Loucy (cell line): ENCODE data around the gene HTR2B.

Experiments
- H2AFZ ChIP-seq: fragments of 200-600 bp; sonication (generic); 2 replicates; pipeline ENCODE4 v1.6.0; 2016; ENCODE audit warnings: antibody characterized with exemption, mild to moderate bottlenecking, low read length, moderate library complexity
- H3F3A ChIP-seq: fragments of 200-600 bp; 2 replicates; pipeline ENCODE4 v1.6.0; 2016; ENCODE audit warnings: antibody characterized with exemption, low read depth, mild to moderate bottlenecking
- H3K27me3 ChIP-seq: fragments of 200-600 bp; sonication (generic); 2 replicates; pipeline ENCODE4 v1.6.1; 2014; ENCODE audit warnings: low read length, mild to moderate bottlenecking; ENCODE audit not compliant: insufficient read depth, poor library complexity, severe bottlenecking
- H3K36me3 ChIP-seq: fragments of 200-600 bp; sonication (generic); 2 replicates; pipeline ENCODE4 v1.6.1; 2016; ENCODE audit warnings: low read length; ENCODE audit not compliant: insufficient read depth
- H3K4me1 ChIP-seq: fragments of 200-600 bp; sonication (generic); 2 replicates; pipeline ENCODE4 v1.5.1; 2014; ENCODE audit warnings: low read length, mild to moderate bottlenecking; ENCODE audit not compliant: insufficient read depth, poor library complexity, severe bottlenecking
- H3K4me2 ChIP-seq: fragments of 200-600 bp; sonication (generic); 2 replicates; pipeline ENCODE4 v1.6.0; 2014; ENCODE audit warnings: antibody characterized with exemption, low read length, low read depth, mild to moderate bottlenecking; ENCODE audit not compliant: poor library complexity, severe bottlenecking
- H3K4me3 ChIP-seq: fragments of 200-600 bp; sonication (generic); 2 replicates; pipeline ENCODE4 v1.5.1; 2014; ENCODE audit warnings: low read length, mild to moderate bottlenecking, mixed read lengths; ENCODE audit not compliant: poor library complexity, severe bottlenecking
- H3K79me2 ChIP-seq: fragments of 200-600 bp; sonication (generic); 2 replicates; pipeline ENCODE4 v1.6.1; 2014; ENCODE audit warnings: low read length; ENCODE audit not compliant: insufficient read depth
- H3K9ac ChIP-seq: fragments of 200-600 bp; sonication (generic); 2 replicates; pipeline ENCODE4 v1.6.0; 2014; ENCODE audit warnings: mild to moderate bottlenecking, low read depth, low read length, moderate library complexity; ENCODE audit not compliant: poor library complexity, severe bottlenecking
- H3K9me2 ChIP-seq: fragments of 200-600 bp; sonication (generic); replicated peaks from 2 replicates; pipeline ENCODE4 v1.6.1; 2016; ENCODE audit warnings: low read depth, low read length, mixed read lengths
- H3K9me3 ChIP-seq: fragments of 200-600 bp; sonication (generic); 2 replicates; pipeline ENCODE4 v1.6.1; 2014; ENCODE audit warnings: mild to moderate bottlenecking, antibody characterized with exemption, low read length, low read depth; ENCODE audit not compliant: insufficient read depth
- H4K20me1 ChIP-seq: fragments of 200-600 bp; sonication (generic); 2 replicates; pipeline ENCODE4 v1.6.0; 2014; ENCODE audit warnings: antibody characterized with exemption, low read length, mild to moderate bottlenecking; ENCODE audit not compliant: insufficient read depth, poor library complexity, severe bottlenecking
- EZH2phosphoT487 ChIP-seq: fragments of 200-600 bp; IDR thresholded peaks from 2 replicates; pipeline ENCODE4 v1.6.1; 2018; ENCODE audit warnings: antibody characterized with exemption, mild to moderate bottlenecking, moderate library complexity, borderline replicate concordance
- TF ChIP-seq, protein P1 (sequence below): fragments of 200-600 bp; sonication (generic); conservative IDR thresholded peaks from 2 replicates; pipeline ENCODE4 v1.5.1; 2014; ENCODE audit warnings: mild to moderate bottlenecking, antibody characterized with exemption, low read length

Gene HTR2B

DNA sequence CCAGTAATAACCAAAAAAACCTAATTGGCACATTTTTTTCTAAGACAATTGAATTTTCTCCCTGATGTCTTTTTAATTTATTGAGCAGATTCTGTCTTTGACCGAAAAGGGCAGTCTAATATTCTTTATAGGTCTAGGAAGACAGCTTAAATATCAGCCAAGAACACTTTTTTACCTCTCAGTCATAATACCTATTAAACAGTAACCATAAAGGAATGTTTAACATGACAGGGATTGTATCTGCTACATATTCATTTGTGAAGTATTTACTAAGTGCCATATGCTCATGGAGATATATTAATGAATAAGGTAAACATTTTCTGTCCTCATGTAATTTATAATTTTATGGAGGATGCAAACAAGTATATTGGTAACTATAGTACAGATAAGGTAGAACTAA is 3.1 kb upstream of the HTR2B start:
- H3K27me3 ChIP-seq, result no peaks in the 10 kb centered on the region
- H3K36me3 ChIP-seq, result no peaks in the 10 kb centered on the region
- peaks cover 3% of the 10 kb centered on the region for H4K20me1 ChIP-seq
- no peaks in the 10 kb centered on the region for H3K9me3 ChIP-seq
- H3K4me1 ChIP-seq, result peaks cover 15% of the 10 kb centered on the region
- H3F3A ChIP-seq, result no peaks in the 10 kb centered on the region; the same call in 1 of the 2 replicates
- no peaks in the 10 kb centered on the region for H3K79me2 ChIP-seq
- H3K4me3 ChIP-seq, result no peak overlapping the region
- TF ChIP-seq, protein P1, sequence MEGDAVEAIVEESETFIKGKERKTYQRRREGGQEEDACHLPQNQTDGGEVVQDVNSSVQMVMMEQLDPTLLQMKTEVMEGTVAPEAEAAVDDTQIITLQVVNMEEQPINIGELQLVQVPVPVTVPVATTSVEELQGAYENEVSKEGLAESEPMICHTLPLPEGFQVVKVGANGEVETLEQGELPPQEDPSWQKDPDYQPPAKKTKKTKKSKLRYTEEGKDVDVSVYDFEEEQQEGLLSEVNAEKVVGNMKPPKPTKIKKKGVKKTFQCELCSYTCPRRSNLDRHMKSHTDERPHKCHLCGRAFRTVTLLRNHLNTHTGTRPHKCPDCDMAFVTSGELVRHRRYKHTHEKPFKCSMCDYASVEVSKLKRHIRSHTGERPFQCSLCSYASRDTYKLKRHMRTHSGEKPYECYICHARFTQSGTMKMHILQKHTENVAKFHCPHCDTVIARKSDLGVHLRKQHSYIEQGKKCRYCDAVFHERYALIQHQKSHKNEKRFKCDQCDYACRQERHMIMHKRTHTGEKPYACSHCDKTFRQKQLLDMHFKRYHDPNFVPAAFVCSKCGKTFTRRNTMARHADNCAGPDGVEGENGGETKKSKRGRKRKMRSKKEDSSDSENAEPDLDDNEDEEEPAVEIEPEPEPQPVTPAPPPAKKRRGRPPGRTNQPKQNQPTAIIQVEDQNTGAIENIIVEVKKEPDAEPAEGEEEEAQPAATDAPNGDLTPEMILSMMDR, result no peak
- TF ChIP-seq EZH2phosphoT487, result no peak
- no peak overlapping the region for H2AFZ ChIP-seq
- H3K9me2 ChIP-seq, result no peaks in the 10 kb centered on the region
- no peak overlapping the region for H3K9ac ChIP-seq
- no peak overlapping the region for H3K4me2 ChIP-seq

GRCh38 chr2:231127480-231127879 is 2.6 kb upstream of the HTR2B start:
- no peaks in the 10 kb centered on the region for H3K9me2 ChIP-seq
- no peaks in the 10 kb centered on the region; the same call in 1 of the 2 replicates for H3F3A ChIP-seq
- TF ChIP-seq, protein P1, result no peak
- TF ChIP-seq EZH2phosphoT487, result no peak
- H4K20me1 ChIP-seq, result peaks cover 3% of the 10 kb centered on the region
- no peak overlapping the region for H3K4me3 ChIP-seq
- H3K4me2 ChIP-seq, result no peak overlapping the region
- no peak overlapping the region for H3K9ac ChIP-seq
- no peaks in the 10 kb centered on the region for H3K27me3 ChIP-seq
- no peaks in the 10 kb centered on the region for H3K79me2 ChIP-seq
- no peaks in the 10 kb centered on the region for H3K9me3 ChIP-seq
- H2AFZ ChIP-seq, result no peak overlapping the region
- peaks cover 15% of the 10 kb centered on the region for H3K4me1 ChIP-seq
- no peaks in the 10 kb centered on the region for H3K36me3 ChIP-seq

DNA sequence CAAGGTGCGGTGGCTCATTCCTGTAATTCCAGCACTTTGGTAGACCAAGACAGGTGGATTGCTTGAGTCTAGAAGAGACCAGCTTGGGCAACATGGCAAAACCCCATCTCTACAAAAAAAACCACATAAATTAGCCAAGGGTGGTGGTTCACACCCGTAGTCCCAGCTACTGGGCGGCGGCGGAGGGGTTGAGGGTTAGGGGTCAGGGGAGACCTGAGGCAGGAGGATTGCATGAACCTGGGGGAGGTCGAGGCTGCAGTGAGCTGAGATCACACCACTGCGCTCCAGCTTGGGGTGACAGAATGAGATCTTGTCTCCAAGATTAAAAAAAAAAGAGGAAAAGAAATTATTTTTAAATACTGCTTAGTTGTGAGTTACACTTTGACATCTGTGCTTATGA is 1.3 kb upstream of the HTR2B start:
- Histone ChIP-seq H3K4me3 (no peak overlapping the region), H3K9me3 (no peaks in the 10 kb centered on the region), H3K4me2 (no peak overlapping the region), H3K27me3 (no peaks in the 10 kb centered on the region), H2AFZ (no peak overlapping the region), H3K4me1 (peaks cover 15% of the 10 kb centered on the region), H3K9me2 (no peaks in the 10 kb centered on the region), H3K9ac (no peak overlapping the region), H3F3A (no peaks in the 10 kb centered on the region; the same call in 1 of the 2 replicates), H3K79me2 (no peaks in the 10 kb centered on the region), H3K36me3 (no peaks in the 10 kb centered on the region), H4K20me1 (peaks cover 3% of the 10 kb centered on the region)
- no peak for TF ChIP-seq EZH2phosphoT487
- TF ChIP-seq, protein P1, result no peak
